Coronary artery (tissue), 2 donors: ENCODE data around the gene SHC2.

Experiments used
- DNase-seq: peaks from one replicate; pipeline ENCODE4 v3.0.0-alpha.2; 2017; ENCODE audit warnings: low spot score
- H3K27ac ChIP-seq, 2 donors: fragments of 200-600 bp; sonication (generic); one replicate each; pipeline ENCODE4 v1.5.1; 2016 to 2019
- H3K4me3 ChIP-seq: fragments of 200-600 bp; sonication (generic); 2 replicates; pipeline ENCODE4 v1.5.1; 2016; ENCODE audit warnings: mild to moderate bottlenecking, moderate library complexity
- TF ChIP-seq, protein P1 (sequence below): fragments of 200-600 bp; sonication (generic); IDR thresholded peaks from one replicate; pipeline ENCODE4 v1.5.1; 2019; ENCODE audit warnings: antibody characterized with exemption

The SHC2 gene

DNA sequence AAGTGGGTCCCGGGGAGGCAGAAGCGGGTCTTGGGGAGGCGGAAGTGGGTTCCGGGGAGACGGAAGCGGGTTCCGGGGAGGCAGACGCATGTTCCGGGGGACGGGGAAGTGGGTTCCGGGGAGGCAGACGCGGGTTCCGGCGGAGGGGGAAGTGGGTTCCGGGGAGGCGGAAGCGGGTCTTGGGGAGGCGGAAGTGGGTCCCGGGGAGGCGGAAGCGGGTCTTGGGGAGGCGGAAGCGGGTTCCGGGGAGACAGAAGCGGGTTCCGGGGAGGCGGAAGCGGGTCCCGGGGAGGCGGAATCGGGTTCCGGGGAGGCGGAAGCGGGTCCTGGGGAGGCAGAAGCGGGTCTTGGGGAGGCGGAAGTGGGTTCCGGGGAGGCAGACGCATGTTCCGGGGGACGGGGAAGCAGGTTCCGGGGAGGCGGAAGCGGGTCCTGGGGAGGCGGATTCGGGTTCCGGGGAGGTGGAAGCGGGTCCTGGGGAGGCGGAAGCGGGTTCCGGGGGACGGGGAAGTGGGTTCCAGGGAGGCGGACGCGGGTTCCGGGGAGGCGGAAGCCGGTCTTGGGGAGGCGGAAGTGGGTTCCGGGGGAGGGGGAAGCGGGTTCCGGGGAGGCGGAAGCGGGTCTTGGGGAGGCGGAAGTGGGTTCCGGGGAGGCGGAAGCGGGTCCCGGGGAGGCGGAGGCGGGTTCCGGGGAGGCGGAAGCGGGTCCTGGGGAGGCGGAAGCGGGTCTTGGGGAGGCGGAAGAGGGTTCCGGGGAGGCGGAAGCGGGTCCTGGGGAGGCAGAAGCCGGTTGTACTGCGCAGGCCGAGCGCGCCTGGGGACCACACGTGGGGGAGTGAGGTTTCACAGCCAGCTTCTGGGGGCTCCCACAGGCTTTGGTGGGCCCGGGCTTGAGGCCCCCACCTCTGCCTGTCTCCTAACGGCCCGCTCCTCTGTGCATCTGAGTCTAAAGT is 2.5 kb downstream of the SHC2 start:
- no peak for DNase-seq
- no peak overlapping the region for H3K4me3 ChIP-seq
- TF ChIP-seq, protein P1, sequence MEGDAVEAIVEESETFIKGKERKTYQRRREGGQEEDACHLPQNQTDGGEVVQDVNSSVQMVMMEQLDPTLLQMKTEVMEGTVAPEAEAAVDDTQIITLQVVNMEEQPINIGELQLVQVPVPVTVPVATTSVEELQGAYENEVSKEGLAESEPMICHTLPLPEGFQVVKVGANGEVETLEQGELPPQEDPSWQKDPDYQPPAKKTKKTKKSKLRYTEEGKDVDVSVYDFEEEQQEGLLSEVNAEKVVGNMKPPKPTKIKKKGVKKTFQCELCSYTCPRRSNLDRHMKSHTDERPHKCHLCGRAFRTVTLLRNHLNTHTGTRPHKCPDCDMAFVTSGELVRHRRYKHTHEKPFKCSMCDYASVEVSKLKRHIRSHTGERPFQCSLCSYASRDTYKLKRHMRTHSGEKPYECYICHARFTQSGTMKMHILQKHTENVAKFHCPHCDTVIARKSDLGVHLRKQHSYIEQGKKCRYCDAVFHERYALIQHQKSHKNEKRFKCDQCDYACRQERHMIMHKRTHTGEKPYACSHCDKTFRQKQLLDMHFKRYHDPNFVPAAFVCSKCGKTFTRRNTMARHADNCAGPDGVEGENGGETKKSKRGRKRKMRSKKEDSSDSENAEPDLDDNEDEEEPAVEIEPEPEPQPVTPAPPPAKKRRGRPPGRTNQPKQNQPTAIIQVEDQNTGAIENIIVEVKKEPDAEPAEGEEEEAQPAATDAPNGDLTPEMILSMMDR: no peak
- H3K27ac ChIP-seq: no peak overlapping the region

DNA sequence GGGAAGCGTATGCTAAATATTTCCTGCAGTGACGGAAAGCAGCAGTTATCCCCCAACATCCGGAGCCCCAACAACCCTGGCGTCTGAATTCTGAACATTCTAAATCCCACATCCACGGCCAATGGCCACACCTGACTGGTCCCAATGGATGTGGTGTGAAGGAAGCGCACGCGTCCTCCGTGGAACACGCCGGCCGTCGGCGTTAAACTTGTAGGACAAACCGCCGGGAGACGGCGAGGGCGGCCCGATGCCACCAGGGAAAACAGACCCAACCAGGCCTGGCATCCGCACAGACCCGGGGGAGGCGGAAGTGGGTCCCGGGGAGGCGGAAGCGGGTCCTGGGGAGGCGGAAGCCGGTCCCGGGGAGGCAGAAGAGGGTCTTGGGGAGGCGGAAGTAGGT is 3.2 kb downstream of the SHC2 start:
- no peak overlapping the region for H3K27ac ChIP-seq
- H3K4me3 ChIP-seq: no peak overlapping the region
- no peak for DNase-seq
- TF ChIP-seq, protein P1: no peak

DNA sequence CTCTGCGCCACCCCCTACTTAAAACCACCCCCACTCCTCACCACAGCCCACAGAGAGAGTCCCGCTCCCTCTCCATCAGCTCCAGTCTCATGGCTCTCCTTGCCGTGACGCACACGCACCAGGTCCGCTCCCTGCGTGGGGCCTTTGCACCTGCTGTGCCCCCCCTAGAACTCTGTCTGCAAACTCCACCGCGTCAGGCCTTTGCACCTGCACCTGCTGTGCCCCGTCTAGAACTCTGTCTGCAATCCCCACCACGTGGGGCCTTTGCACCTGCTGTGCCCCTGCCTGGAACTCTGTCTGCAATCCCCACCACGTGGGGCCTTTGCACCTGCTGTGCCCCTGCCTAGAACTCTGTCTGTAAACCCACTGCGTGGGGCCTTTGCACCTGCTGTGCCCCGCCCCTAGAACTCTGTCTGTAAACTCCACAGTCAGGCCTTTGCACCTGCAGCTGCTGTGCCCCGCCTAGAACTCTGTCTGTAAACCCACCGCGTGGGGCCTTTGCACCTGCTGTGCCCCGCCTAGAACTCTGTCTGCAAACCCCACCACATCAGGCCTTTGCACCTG is 4.2 kb downstream of the SHC2 start:
- DNase-seq: no peak
- TF ChIP-seq, protein P1: no peak
- Histone ChIP-seq H3K27ac (no peak overlapping the region), H3K4me3 (no peak overlapping the region)

DNA sequence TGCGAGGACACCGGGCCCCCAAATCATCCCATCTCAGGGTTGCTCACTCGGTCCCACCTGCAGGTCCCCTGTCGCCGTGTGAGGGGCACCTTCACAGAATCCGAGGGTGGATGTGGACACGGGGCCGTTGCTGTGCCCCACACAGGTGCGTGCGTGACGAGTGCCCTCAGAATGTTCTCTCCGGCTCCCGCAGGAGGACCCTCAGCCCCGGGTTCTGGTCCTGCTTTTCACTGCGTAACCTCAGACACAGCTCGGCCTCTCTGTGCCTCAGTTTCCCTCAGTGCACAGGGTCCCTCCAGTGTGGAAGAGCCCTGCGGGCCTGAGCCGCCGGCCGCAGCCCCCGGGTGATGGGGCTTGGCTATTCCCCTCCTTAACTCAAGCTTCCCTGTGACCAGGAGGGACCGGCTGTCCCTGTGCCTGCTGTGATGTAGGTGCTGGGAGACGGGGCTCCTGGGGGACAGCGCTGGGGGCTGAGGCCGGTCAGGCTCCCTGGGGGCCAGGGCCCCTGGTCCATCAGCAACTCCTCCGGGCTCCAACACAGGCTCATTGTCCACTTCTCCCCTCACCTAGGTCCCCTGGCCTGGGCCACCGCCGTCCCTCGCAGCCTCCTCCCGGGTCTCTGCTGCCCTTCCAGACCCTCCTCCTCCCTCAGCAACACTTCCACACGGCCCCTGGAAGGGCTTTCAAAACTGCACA is 4.8 kb downstream of the SHC2 start:
- TF ChIP-seq, protein P1: no peak
- H3K4me3 ChIP-seq: no peak overlapping the region
- no peak for DNase-seq
- no peak overlapping the region for H3K27ac ChIP-seq

DNA sequence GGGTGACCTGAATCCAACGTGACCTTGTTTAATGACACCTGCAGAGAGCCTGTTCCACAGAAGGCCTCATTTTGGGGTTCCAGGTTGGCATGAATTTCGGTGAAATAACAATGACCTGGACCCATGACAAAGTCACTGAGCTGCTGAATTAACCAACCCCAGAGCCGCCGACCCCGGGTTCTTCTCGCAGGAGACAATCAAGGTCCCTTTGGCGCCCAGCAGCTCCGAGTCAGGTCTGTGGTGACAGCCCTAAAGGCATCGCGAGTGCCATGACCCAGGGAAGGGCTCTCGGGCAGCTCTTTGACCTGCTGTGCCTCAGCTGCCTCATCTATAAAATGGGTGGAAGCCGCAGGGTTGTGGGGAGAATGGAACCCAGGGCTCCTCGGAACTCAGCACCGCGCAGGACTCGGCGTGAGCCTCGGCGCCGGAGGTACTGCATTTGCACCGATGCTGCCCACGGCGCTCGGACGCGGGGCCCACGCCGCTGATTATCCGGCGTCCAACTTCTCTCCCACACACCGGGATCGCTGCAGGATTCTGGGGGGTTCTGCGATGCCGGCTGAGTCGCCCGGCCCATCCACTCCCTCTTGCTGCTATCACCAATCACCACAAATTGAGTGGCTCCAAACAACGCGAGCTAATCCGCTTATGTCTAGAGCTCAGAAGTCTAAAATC is 5.7 kb downstream of the SHC2 start:
- H3K4me3 ChIP-seq: no peak overlapping the region
- no peak overlapping the region for H3K27ac ChIP-seq
- no peak for DNase-seq
- TF ChIP-seq, protein P1: no peak

DNA sequence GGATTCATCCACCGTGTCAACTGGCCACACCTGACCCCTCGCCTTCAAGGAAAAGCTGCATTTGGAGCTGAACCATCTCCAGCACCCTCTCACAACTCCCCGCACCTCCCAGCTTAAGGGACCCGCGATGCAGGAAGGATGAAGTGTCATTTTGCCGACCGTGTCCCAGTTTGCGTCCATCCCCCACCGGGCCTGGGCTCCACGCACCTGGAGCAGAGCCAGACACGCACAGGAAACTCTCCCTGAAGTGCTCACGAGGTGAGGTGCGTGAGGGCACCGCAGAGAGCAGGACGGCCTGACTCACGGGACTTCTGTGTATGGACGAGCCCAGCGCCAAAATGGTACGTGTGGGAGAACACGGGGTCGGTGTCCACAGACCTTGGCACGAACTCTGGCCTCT is 7.2 kb downstream of the SHC2 start:
- no peak for DNase-seq
- no peak overlapping the region for H3K4me3 ChIP-seq
- TF ChIP-seq, protein P1: no peak
- no peak overlapping the region for H3K27ac ChIP-seq
